Measurements from ENCODE around the gene TPSD1. TPM values are rescaled to one million over a fixed set of nuclear protein-coding genes. Genes with fewer than 3 reads are reported as not detected.

The TPSD1 gene
- total RNA-seq, 1 experiment from 2014 or later: not detected

DNA sequence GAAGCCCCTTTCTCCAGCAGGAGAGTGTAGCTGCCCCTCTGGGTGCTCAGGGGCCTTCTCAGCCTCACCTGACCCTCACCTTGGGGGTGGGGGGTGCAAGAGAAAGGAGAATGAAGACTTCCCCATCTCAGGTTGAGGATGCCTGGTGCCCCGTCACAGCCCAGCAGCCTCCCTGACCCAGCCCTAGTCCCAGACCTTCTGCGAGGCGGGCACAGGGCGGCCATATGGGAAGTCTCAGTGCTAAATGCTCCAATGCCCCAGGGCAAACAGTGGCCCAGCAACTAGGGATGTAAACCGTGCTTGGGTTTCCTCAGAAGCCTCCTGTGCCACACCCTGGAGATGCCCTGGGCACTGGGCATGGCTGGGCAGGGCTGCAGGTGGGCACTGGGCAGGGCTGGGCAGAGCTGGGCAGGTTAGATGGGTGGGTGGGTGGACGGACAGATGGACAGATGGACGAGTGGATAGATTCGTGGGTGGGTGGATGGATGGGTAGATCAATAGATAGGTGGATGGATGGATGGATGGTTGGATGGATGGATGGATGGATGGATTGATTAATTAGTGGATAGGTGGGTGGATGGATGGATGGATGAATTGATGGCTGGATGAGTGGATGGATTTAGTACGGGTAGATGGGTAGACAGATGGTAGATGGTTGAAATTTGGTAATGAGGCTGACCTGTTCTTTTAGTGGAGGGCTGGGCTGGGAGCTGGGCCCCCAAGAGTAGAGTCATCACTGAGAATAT is 16.8 kb downstream of the TPSD1 start:
- Mint-ChIP-seq H3K27ac (no peak overlapping the region), H3K4me1 (peaks cover 4 to 9% of the 10 kb centered on the region in 2 experiments), H3K36me3 (ENCODE audit: insufficient read depth in 1 of 3, low read depth in 3 of 3) (peaks cover 0 to 4% (median 0%) of the 10 kb centered on the region in 3 experiments; a peak in 2 of 7 replicates), H3K4me3 (no peak overlapping the region), H3K27me3 (ENCODE audit: low read depth) (peaks cover 32% of the 10 kb centered on the region), H3K9me3 (peaks cover 0 to 2% of the 10 kb centered on the region in 2 experiments; a peak in 1 of 5 replicates)
- Histone ChIP-seq H3K14ac (ENCODE audit: insufficient read depth, low read length) (no peak overlapping the region), H2AFZ (ENCODE audit: low read length) (no peak overlapping the region), H4K20me1 (ENCODE audit: control insufficient read depth, insufficient read depth, insufficient read length) (no peaks in the 10 kb centered on the region), H2BK20ac (ENCODE audit: low read depth, low read length, poor library complexity, severe bottlenecking) (no peak overlapping the region), H3K27ac (ENCODE audit: insufficient read length, low read depth, low read length) (no peak overlapping the region), H3K23me2 (ENCODE audit: insufficient read length, low read depth, low read length, poor library complexity, severe bottlenecking) (no peaks in the 10 kb centered on the region), H3K9ac (ENCODE audit: extremely low read depth, insufficient read length, low read length) (no peak overlapping the region), H3K4ac (ENCODE audit: low read depth, low read length) (no peak overlapping the region), H3K79me1 (ENCODE audit: insufficient read depth, low read depth, low read length, poor library complexity, severe bottlenecking) (no peaks in the 10 kb centered on the region), H2BK15ac (ENCODE audit: low read depth, low read length) (no peak overlapping the region), H3K4me1 (ENCODE audit: insufficient read depth, low read length) (no peaks in the 10 kb centered on the region; the same call in 1 of the 2 replicates), H3K56ac (ENCODE audit: insufficient read length, low read depth, low read length) (no peak overlapping the region), H4K8ac (replicated peaks; ENCODE audit: insufficient read length, low read depth, low read length) (no peak overlapping the region), H3K18ac (ENCODE audit: insufficient read length, low read depth, low read length) (no peak overlapping the region), H3T11ph (ENCODE audit: low read length) (no peak overlapping the region), H2BK120ac (ENCODE audit: low read depth, low read length, poor library complexity, severe bottlenecking) (no peak overlapping the region), H4K91ac (ENCODE audit: insufficient read length, low read depth, low read length) (no peak overlapping the region), H2BK12ac (ENCODE audit: insufficient read length, low read depth, low read length) (no peak overlapping the region), H3K27me3 (ENCODE audit: insufficient read depth, low read length) (no peaks in the 10 kb centered on the region), H2BK5ac (ENCODE audit: insufficient read length, low read length) (no peak overlapping the region), H3K4me2 (ENCODE audit: insufficient read depth, insufficient read length, low read length) (no peak overlapping the region), H3K9me3 (ENCODE audit: control insufficient read depth, low read depth, low read length) (no peaks in the 10 kb centered on the region), H4K5ac (ENCODE audit: insufficient read length, low read depth, low read length) (no peak overlapping the region), H2AK5ac (ENCODE audit: insufficient read length, low read length) (no peak overlapping the region), H3K79me2 (ENCODE audit: insufficient read depth, low read length) (no peaks in the 10 kb centered on the region), H3K23ac (ENCODE audit: insufficient read length, low read depth, low read length) (no peak overlapping the region)
- TF ChIP-seq, protein P1, sequence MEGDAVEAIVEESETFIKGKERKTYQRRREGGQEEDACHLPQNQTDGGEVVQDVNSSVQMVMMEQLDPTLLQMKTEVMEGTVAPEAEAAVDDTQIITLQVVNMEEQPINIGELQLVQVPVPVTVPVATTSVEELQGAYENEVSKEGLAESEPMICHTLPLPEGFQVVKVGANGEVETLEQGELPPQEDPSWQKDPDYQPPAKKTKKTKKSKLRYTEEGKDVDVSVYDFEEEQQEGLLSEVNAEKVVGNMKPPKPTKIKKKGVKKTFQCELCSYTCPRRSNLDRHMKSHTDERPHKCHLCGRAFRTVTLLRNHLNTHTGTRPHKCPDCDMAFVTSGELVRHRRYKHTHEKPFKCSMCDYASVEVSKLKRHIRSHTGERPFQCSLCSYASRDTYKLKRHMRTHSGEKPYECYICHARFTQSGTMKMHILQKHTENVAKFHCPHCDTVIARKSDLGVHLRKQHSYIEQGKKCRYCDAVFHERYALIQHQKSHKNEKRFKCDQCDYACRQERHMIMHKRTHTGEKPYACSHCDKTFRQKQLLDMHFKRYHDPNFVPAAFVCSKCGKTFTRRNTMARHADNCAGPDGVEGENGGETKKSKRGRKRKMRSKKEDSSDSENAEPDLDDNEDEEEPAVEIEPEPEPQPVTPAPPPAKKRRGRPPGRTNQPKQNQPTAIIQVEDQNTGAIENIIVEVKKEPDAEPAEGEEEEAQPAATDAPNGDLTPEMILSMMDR (conservative IDR thresholded peaks at IDR 0.05): no peak
- DNase-seq: no peak
- WGBS (ENCODE audit: extremely low coverage, insufficient read length, low lambda C conversion rate): 100% methylated on average over 1 of the region's 9 CpGs
